ENCODE measurements around the gene OR51V1. TPM values are rescaled to one million over a fixed set of nuclear protein-coding genes. Genes with fewer than 3 reads are reported as not detected.

Gene OR51V1
- total RNA-seq, 1 donor from 2014 or later: not detected

GRCh38 chr11:5227681-5228080 lies 27.2 kb upstream of the OR51V1 start:
- H3K9me3 ChIP-seq: no peaks in the 10 kb centered on the region
- TF ChIP-seq POLR2AphosphoS5 (IDR thresholded peaks at IDR 0.05; ENCODE audit: insufficient read depth in 1 of 2, low read depth in 1 of 2) (no peak), POLR2A (IDR thresholded peaks at IDR 0.05) (no peak), CTCF (IDR thresholded peaks at IDR 0.05) (no peak)
- H3K4me1 ChIP-seq: no peaks in the 10 kb centered on the region
- DNase-seq (ENCODE audit: extremely low spot score in 2 of 2): no peak
- H3K27ac ChIP-seq: no peak overlapping the region
- H3K4me3 ChIP-seq: no peak overlapping the region
- H3K36me3 ChIP-seq: no peaks in the 10 kb centered on the region
- intact Hi-C loops (cut with DNase I): no loop called here
- H3K27me3 ChIP-seq: no peaks in the 10 kb centered on the region

DNA sequence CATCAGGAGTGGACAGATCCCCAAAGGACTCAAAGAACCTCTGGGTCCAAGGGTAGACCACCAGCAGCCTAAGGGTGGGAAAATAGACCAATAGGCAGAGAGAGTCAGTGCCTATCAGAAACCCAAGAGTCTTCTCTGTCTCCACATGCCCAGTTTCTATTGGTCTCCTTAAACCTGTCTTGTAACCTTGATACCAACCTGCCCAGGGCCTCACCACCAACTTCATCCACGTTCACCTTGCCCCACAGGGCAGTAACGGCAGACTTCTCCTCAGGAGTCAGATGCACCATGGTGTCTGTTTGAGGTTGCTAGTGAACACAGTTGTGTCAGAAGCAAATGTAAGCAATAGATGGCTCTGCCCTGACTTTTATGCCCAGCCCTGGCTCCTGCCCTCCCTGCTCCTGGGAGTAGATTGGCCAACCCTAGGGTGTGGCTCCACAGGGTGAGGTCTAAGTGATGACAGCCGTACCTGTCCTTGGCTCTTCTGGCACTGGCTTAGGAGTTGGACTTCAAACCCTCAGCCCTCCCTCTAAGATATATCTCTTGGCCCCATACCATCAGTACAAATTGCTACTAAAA lies 26.3 kb upstream of the OR51V1 start, which contains the start of gene HBB:
Gene HBB, minus strand, starts transcription at position 340 of the 579 bp plus-strand sequence. Its CDS starts 50 bp downstream, at position 290.
- TF ChIP-seq POLR2AphosphoS5 (IDR thresholded peaks at IDR 0.05; ENCODE audit: insufficient read depth in 1 of 2, low read depth in 1 of 2) (no peak), POLR2A (IDR thresholded peaks at IDR 0.05) (no peak), CTCF (IDR thresholded peaks at IDR 0.05) (no peak)
- DNase-seq (ENCODE audit: extremely low spot score in 2 of 2): no peak
- no peaks in the 10 kb centered on the region for H3K4me1 ChIP-seq
- no peaks in the 10 kb centered on the region for H3K27me3 ChIP-seq
- no peaks in the 10 kb centered on the region for H3K36me3 ChIP-seq
- intact Hi-C loops (cut with DNase I): no loop called here
- H3K9me3 ChIP-seq: no peaks in the 10 kb centered on the region
- no peak within 1 kb of the TSS for H3K27ac ChIP-seq
- no peak within 1 kb of the TSS for H3K4me3 ChIP-seq

- no peak for DNase-seq (ENCODE audit: extremely low spot score in 2 of 2)
- H3K27ac ChIP-seq: no peak overlapping the region
- no peaks in the 10 kb centered on the region for H3K9me3 ChIP-seq
- no peaks in the 10 kb centered on the region for H3K4me1 ChIP-seq
- H3K36me3 ChIP-seq: no peaks in the 10 kb centered on the region
- intact Hi-C loops (cut with DNase I): no loop called here
- no peak overlapping the region for H3K4me3 ChIP-seq
- TF ChIP-seq POLR2AphosphoS5 (IDR thresholded peaks at IDR 0.05; ENCODE audit: insufficient read depth in 1 of 2, low read depth in 1 of 2): no peak
- TF ChIP-seq POLR2A (IDR thresholded peaks at IDR 0.05): no peak
- no peak for TF ChIP-seq CTCF (IDR thresholded peaks at IDR 0.05)
- no peaks in the 10 kb centered on the region for H3K27me3 ChIP-seq
Observed at GRCh38 chr11:5225480-5225871, 25.0 kb upstream of the OR51V1 start.

- no peak for DNase-seq (ENCODE audit: extremely low spot score in 2 of 2)
- TF ChIP-seq CTCF (IDR thresholded peaks at IDR 0.05) (no peak), POLR2AphosphoS5 (IDR thresholded peaks at IDR 0.05; ENCODE audit: insufficient read depth in 1 of 2, low read depth in 1 of 2) (no peak), POLR2A (IDR thresholded peaks at IDR 0.05) (no peak)
- Histone ChIP-seq H3K4me1 (no peaks in the 10 kb centered on the region), H3K27me3 (no peaks in the 10 kb centered on the region), H3K27ac (no peak overlapping the region), H3K9me3 (no peaks in the 10 kb centered on the region), H3K36me3 (no peaks in the 10 kb centered on the region), H3K4me3 (no peak overlapping the region)
- intact Hi-C loops (cut with DNase I): no loop called here
Observed at GRCh38 chr11:5224538-5225479, 24.3 kb upstream of the OR51V1 start.

- Histone ChIP-seq H3K4me3 (no peak overlapping the region), H3K4me1 (no peaks in the 10 kb centered on the region), H3K9me3 (no peaks in the 10 kb centered on the region), H3K27me3 (no peaks in the 10 kb centered on the region), H3K27ac (no peak overlapping the region), H3K36me3 (no peaks in the 10 kb centered on the region)
- DNase-seq (ENCODE audit: extremely low spot score in 2 of 2): no peak
- intact Hi-C loops (cut with DNase I): no loop called here
- TF ChIP-seq POLR2A (IDR thresholded peaks at IDR 0.05): no peak
- no peak for TF ChIP-seq POLR2AphosphoS5 (IDR thresholded peaks at IDR 0.05; ENCODE audit: insufficient read depth in 1 of 2, low read depth in 1 of 2)
- no peak for TF ChIP-seq CTCF (IDR thresholded peaks at IDR 0.05)
Observed at GRCh38 chr11:5223686-5224085, 23.2 kb upstream of the OR51V1 start.
